NCI-H128 (cell line): ENCODE data around the gene CCDC78.

ENCODE experiments used
- DNase-seq: peaks from one replicate; lab custom pipeline; 2025; ENCODE audit not compliant: unreplicated experiment; lab: John Stamatoyannopoulos, UW

Gene CCDC78

GRCh38 chr16:711548-712320, 14.5 kb downstream of the CCDC78 start:
- no peak for DNase-seq

- DNase-seq: no peak
Measured at GRCh38 chr16:711084-711483, 15.2 kb downstream of the CCDC78 start.

GRCh38 chr16:710500-711075, 15.7 kb downstream of the CCDC78 start:
- no peak for DNase-seq

GRCh38 chr16:709566-710499, 16.4 kb downstream of the CCDC78 start:
- DNase-seq: peak; percentile 80

- DNase-seq: no peak
Measured at GRCh38 chr16:708959-709358, 17.3 kb downstream of the CCDC78 start.

GRCh38 chr16:708019-708418, 18.2 kb downstream of the CCDC78 start:
- DNase-seq: no peak

GRCh38 chr16:707062-707538, 19.1 kb downstream of the CCDC78 start:
- DNase-seq: no peak

- no peak for DNase-seq
Measured at GRCh38 chr16:706189-707061, 19.8 kb downstream of the CCDC78 start.

- DNase-seq: peak; percentile 32
Measured at GRCh38 chr16:705431-706188, 20.6 kb downstream of the CCDC78 start, which contains the start of gene FBXL16. Gene FBXL16 (minus strand): TSS chr16:705801. CDS start chr16:697405, 8,396 bp downstream.

- DNase-seq: no peak
Measured at GRCh38 chr16:704552-705380, 21.5 kb downstream of the CCDC78 start.

GRCh38 chr16:704047-704446, 22.2 kb downstream of the CCDC78 start:
- no peak for DNase-seq

- no peak for DNase-seq
Measured at GRCh38 chr16:703406-703805, 22.8 kb downstream of the CCDC78 start.

GRCh38 chr16:702341-702740, 23.9 kb downstream of the CCDC78 start:
- DNase-seq: no peak

- no peak for DNase-seq
Measured at GRCh38 chr16:700684-701584, 25.3 kb downstream of the CCDC78 start.

- DNase-seq: no peak
Measured at GRCh38 chr16:698911-699671, 27.2 kb downstream of the CCDC78 start.

GRCh38 chr16:695355-696089, 30.7 kb downstream of the CCDC78 start:
- peak; percentile 65 for DNase-seq
